ENCODE data around the gene ZMPSTE24.
"Not testable (repeated sequence)": the region's sequence is repeated elsewhere in the genome, so short reads cannot be mapped to it uniquely, and the experiment has no call there.

Gene ZMPSTE24
- 59.0 to 183 (median 133) reads per million in 18 experiments for total RNA-seq

- peak; percentile 98 to 99 for DNase-seq
These were observed at the start of gene ZMPSTE24 for GRCh38 chr1:40257688-40258444. TSS of gene ZMPSTE24 (plus strand) at chr1:40258236. CDS start at chr1:40258272, 36 bp downstream.

- no peak for DNase-seq
These were observed 47.4 kb upstream of the ZMPSTE24 start for GRCh38 chr1:40210511-40211204.

GRCh38 chr1:40218333-40218732 is 39.7 kb upstream of the ZMPSTE24 start:
- no peak for DNase-seq

DNA sequence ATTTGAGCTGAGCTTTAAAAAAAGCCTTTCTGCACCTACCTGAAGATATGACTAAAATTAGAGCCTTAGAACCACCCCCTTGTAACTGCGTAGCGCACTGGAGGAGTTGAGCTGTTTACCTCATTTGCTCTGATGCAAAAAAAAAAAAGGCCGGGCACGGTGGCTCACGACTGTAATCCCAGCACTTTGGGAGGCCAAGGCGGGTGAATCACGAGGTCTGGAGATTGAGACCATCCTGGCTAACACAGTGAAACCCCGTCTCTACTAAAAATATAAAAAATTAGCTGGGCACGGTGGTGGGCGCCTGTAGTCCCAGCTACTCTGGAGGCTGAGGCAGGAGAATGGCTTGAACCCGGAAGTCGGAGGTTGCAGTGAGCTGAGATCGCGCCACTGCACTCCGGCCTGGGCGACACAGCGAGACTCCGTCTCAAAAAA is 36.5 kb upstream of the ZMPSTE24 start:
- not testable (repeated sequence) for DNase-seq

DNA sequence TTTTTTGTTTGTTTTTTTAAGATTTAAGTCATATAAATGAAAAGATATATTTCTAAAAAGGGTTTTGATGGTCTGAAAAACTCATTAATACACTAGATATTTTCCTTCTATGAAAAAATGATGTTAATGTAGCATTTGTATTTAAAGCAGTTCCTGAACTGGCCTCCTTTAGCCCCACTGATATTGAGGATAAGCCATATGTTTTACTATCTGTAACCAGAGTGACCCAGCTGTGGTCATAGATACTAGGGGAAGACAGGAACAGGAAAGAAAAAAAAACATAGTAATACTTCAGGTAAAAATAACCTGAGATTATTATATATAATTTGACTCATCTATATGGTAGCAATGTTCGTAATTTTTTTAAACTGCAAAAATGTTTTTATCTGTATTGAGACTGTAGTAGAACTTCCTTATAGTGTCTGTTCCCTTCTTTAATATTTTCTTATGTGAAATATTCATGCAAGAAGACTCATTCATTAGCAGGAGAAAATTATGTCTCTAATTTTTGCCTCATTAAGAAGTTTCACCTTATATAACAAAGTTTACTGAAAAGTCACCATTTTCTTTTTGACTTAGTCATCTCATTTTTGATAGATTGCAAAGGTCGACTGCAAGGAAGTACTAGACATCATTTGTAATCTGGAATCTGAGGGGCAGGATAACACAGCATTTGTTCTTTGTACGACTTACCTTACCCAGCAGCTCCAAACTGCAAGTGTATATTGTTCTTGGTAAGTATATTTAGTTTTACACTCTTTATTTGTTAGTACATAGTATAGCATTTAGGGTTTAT is 35.9 kb upstream of the ZMPSTE24 start:
- DNase-seq, result no peak

DNA sequence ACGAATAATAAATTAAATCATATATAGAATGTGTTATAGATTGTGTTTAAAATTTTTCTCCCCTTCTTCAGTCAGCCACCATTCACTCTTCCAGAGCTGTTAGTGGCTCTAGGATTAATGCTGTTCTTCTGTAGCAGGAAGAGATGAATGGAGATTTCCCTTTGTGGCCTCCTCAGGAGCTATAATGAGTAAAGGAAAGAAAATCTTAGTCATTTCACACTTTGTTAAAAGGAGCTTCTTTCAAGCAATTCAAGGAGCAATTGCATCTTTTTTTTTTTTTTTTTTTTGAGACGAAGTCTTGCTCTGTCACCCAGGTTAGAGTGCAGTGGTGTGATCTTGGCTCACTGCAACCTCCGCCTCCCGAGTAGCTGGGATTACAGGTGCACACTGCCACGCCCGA is 34.0 kb upstream of the ZMPSTE24 start:
- DNase-seq, result no peak

DNA sequence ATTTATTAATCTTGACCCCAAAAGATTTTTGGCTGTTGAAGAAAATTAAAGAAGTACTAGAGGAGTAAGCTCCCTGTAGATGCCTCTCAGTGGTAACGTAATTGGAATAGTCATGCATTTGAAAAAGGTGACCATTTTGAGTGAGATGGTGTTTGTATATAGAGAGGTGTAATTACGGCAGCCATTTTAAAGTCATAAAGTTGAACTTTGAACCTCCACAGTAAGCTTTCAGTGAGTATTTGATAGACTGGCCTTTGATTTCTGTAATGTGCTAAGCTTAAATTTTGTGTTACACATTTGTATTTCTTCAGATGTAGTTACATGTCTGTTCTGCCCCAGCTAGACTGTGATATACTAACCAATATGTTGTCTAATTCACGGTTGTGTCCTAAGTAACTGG is 31.8 kb upstream of the ZMPSTE24 start:
- DNase-seq, result no peak

GRCh38 chr1:40232444-40232843 is 25.6 kb upstream of the ZMPSTE24 start:
- DNase-seq, result no peak

- DNase-seq, result no peak
These were observed 18.4 kb upstream of the ZMPSTE24 start for GRCh38 chr1:40239626-40240025.

DNA sequence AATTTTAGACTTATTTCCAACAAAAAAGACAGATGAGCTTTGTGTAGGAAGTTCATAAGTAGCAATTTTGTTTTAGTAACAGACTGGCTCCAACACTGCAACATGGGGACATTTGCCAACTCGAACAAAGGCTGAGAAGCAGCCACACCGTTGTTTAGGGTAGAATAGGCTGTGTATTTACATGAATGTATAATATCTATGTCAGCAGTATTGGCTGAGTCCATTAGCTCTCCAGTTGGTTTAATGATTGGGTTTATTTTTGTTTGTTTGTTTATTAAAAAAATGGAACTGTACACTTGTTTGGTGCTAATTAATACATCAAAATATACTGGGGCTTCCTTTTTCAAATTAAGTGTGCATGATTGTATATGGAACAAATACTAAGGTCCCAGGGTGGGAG is 17.6 kb upstream of the ZMPSTE24 start:
- no peak for DNase-seq

- DNase-seq, result peak; percentile 13 to 53
These were observed 16.7 kb upstream of the ZMPSTE24 start for GRCh38 chr1:40241362-40241761.

- peak; percentile 23 to 31 for DNase-seq
These were observed 14.7 kb upstream of the ZMPSTE24 start for GRCh38 chr1:40243351-40243750.

DNA sequence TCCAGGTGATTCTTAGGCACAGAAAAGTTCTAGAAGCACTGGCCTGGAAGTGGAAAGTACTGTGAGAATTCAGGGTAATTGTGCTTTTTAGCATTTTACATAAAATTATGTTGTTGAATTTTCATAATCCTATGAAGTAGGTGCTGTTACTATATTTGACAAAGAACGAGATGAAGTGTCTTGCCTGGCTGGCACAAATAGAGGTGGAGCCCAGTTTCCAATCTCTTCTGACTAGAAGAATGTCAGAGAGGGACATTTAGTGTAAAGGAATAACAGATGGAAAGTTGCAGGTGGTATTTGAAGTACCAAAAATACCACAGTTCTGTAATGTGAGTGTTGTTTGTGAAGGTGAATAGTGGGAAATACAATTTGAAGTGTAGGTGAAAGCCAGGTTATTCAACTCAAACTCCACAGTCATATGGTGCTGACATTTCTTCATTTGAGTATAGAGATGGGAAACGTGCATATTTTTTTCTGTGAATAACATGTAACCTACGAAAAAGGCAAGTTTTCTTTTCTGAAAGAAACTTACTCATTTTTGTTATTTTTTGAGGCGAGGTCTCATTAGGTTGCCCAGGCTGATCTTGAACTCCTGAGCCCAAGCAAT is 13.8 kb upstream of the ZMPSTE24 start:
- DNase-seq, result no peak

DNA sequence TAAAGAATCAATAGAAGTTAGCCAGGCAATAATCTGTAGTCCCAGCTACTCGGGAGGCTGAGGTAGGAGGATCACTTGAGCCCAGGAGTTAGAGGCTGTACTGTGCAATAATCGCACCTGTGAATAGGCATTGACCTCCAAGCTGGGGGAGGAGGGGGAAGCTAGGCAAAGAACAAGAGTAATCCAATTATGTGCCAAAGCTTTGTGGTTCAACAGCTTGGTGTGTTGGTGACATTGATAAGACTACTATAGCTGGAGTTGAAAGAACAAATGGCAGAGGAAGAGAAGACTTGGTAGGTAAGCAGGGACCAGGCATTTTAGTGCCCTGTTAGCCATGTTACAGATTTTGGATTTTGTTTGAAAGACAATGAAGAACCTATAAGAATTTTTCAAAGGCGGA is 12.3 kb upstream of the ZMPSTE24 start:
- DNase-seq, result no peak

GRCh38 chr1:40247655-40248054 is 10.4 kb upstream of the ZMPSTE24 start, which contains the start of gene TMCO2:
TSS of gene TMCO2 (plus strand) at chr1:40247937. CDS start at chr1:40247994, 57 bp downstream.
- no peak for DNase-seq

- DNase-seq, result no peak
These were observed 9.6 kb upstream of the ZMPSTE24 start for GRCh38 chr1:40248412-40248811.

DNA sequence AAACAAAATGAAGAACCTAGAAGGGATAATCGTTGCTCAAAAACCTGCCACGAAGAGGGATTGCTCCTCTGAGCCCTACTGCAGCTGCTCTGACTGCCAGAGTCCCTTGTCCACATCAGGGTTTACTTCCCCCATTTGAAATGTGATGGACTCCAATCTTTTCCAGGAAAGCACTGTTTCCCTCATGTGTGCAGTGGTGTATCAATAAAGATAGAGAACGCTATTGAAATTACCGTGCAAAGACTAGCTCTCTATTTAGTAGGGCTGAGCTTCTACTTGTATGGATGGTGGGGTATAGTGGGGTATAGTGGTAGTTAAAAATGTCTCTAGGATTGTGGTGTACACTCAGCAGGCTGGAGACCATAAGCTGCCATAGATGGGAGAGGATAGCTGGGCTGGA is 6.6 kb upstream of the ZMPSTE24 start:
- no peak for DNase-seq

DNA sequence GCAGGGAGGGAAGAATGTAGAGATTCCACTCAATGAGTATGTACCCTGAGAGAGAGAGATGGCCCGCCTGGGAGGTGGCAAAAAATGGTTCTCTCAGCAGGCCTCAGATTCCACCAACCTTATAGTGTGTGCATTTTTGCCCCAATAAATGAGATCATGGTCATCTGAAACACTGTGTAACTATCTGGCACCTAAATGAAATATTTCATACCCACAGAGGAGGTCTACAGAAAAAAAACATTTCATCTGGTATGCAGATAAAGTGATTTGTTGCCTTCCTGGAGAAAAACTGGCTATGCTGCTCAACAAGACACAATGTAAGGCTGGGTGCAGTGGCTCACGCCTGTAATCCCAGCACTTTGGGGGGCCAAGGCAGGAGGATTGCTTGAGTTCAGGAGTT is 5.4 kb upstream of the ZMPSTE24 start:
- no peak for DNase-seq

GRCh38 chr1:40255231-40255630 is 2.8 kb upstream of the ZMPSTE24 start:
- no peak for DNase-seq

GRCh38 chr1:40256401-40257084 is 1.5 kb upstream of the ZMPSTE24 start:
- no peak for DNase-seq

GRCh38 chr1:40257313-40257687 is 736 bp upstream of the ZMPSTE24 start:
- peak in 1 of 2 donors; percentile 49 for DNase-seq

DNA sequence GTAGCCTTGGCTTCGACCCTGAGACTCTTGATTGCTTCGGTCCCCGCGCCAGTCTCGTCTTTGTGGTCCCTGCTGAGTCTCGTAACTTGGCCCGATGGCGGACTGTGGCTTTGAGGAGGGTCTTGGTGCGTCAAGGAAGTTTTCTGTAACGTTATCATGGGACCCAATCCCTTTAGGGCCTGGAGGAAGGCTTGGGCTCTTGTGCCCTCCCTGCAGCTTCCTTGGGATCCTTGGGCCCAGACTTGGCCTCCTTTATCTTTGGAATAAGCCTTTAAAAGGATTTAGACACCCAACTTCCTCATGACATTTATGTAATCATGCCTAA is 371 bp downstream of the ZMPSTE24 start:
- peak; percentile 6 to 18 for DNase-seq
